Measurements from ENCODE around the gene TMEM270. TPM values are rescaled to one million over a fixed set of nuclear protein-coding genes. Genes with fewer than 3 reads are reported as not detected.

Gene TMEM270
- total and polyA plus RNA-seq, 2 donors (not counting 1 experiment from before 2014, with no cell fraction given) = not detected

GRCh38 chr7:73869011-73869798 lies 8.2 kb downstream of the TMEM270 start:
- ChIA-PET POLR2A (no interaction called here), CTCF (interaction anchor here (0.6 to 2.0 kb wide), 2 partner anchors 14 to 336 kb away, joined by 3 to 7 read pairs; no protein-coding TSS in a partner anchor)
- intact Hi-C loops (cut with micrococcal nuclease) = no loop called here
- Histone ChIP-seq H3K27ac (ENCODE audit: low read length in 2 of 2) (no peak overlapping the region), H4K20me1 (ENCODE audit: control insufficient read depth, insufficient read depth, low read length, poor library complexity, severe bottlenecking) (no peaks in the 10 kb centered on the region), H3K27me3 (replicated peaks in 1 of 4; ENCODE audit: control extremely low read depth in 1 of 4, control insufficient read depth in 3 of 4, insufficient read depth in 4 of 4, low read length in 3 of 4) (no peaks in the 10 kb centered on the region), H3K9ac (ENCODE audit: low read length) (no peak overlapping the region), H2AFZ (ENCODE audit: insufficient read depth, low read depth, low read length, poor library complexity, severe bottlenecking) (no peak overlapping the region), H3K9me3 (ENCODE audit: control extremely low read depth in 1 of 3, control insufficient read depth in 2 of 3, insufficient read depth in 1 of 3, low read length in 2 of 3) (no peaks in the 10 kb centered on the region), H3K4me3 (ENCODE audit: control extremely low read depth in 1 of 5, extremely low read depth in 1 of 5, insufficient read depth in 1 of 5, low read depth in 2 of 5, low read length in 4 of 5) (no peak overlapping the region), H3K79me2 (ENCODE audit: control insufficient read depth, insufficient read depth, low read length) (no peaks in the 10 kb centered on the region), H3K4me2 (replicated peaks; ENCODE audit: low read depth, low read length, poor library complexity, severe bottlenecking) (no peak overlapping the region), H3K4me1 (ENCODE audit: control insufficient read depth in 2 of 2, insufficient read depth in 2 of 2, low read length in 2 of 2) (no peaks in the 10 kb centered on the region), H3K36me3 (replicated peaks in 1 of 2; ENCODE audit: control extremely low read depth in 1 of 2, control insufficient read depth in 1 of 2, extremely low read depth in 1 of 2, insufficient read depth in 2 of 2, low read length in 1 of 2) (no peaks in the 10 kb centered on the region)
- ATAC-seq (ENCODE audit: low read depth) (no peak), DNase-seq (no peak)
- H3K27ac Mint-ChIP-seq = no peak overlapping the region
- H3K27me3 Mint-ChIP-seq = no peaks in the 10 kb centered on the region
- 90% methylated on average over 12 of the region's 24 CpGs for WGBS (ENCODE audit: insufficient coverage)
- no peak for TF ChIP-seq EZH2 (IDR thresholded peaks at IDR 0.05; ENCODE audit: borderline replicate concordance, insufficient read depth, low read depth, low read length, poor library complexity, severe bottlenecking)
- H3K4me1 Mint-ChIP-seq = no peaks in the 10 kb centered on the region
- H3K9me3 Mint-ChIP-seq (ENCODE audit: insufficient read depth) = no peaks in the 10 kb centered on the region
- no peak overlapping the region for H3K4me3 Mint-ChIP-seq

GRCh38 chr7:73870041-73870492 lies 9.1 kb downstream of the TMEM270 start:
- Histone ChIP-seq H3K9ac (ENCODE audit: low read length) (no peak overlapping the region), H3K79me2 (ENCODE audit: control insufficient read depth, insufficient read depth, low read length) (no peaks in the 10 kb centered on the region), H3K4me1 (ENCODE audit: control insufficient read depth in 2 of 2, insufficient read depth in 2 of 2, low read length in 2 of 2) (no peaks in the 10 kb centered on the region), H3K27me3 (replicated peaks in 1 of 4; ENCODE audit: control extremely low read depth in 1 of 4, control insufficient read depth in 3 of 4, insufficient read depth in 4 of 4, low read length in 3 of 4) (no peaks in the 10 kb centered on the region), H3K9me3 (ENCODE audit: control extremely low read depth in 1 of 3, control insufficient read depth in 2 of 3, insufficient read depth in 1 of 3, low read length in 2 of 3) (no peaks in the 10 kb centered on the region), H3K27ac (ENCODE audit: low read length in 2 of 2) (no peak overlapping the region), H4K20me1 (ENCODE audit: control insufficient read depth, insufficient read depth, low read length, poor library complexity, severe bottlenecking) (no peaks in the 10 kb centered on the region), H3K4me2 (replicated peaks; ENCODE audit: low read depth, low read length, poor library complexity, severe bottlenecking) (no peak overlapping the region), H2AFZ (ENCODE audit: insufficient read depth, low read depth, low read length, poor library complexity, severe bottlenecking) (no peak overlapping the region), H3K4me3 (ENCODE audit: control extremely low read depth in 1 of 5, extremely low read depth in 1 of 5, insufficient read depth in 1 of 5, low read depth in 2 of 5, low read length in 4 of 5) (no peak overlapping the region), H3K36me3 (replicated peaks in 1 of 2; ENCODE audit: control extremely low read depth in 1 of 2, control insufficient read depth in 1 of 2, extremely low read depth in 1 of 2, insufficient read depth in 2 of 2, low read length in 1 of 2) (no peaks in the 10 kb centered on the region)
- ChIA-PET CTCF (interaction anchor here (1.2 kb wide), 1 partner anchor 15 kb away, joined by 5 read pairs; no protein-coding TSS in a partner anchor), POLR2A (no interaction called here)
- Mint-ChIP-seq H3K9me3 (ENCODE audit: insufficient read depth) (no peaks in the 10 kb centered on the region), H3K27ac (no peak overlapping the region), H3K4me3 (no peak overlapping the region), H3K27me3 (no peaks in the 10 kb centered on the region), H3K4me1 (no peaks in the 10 kb centered on the region)
- ATAC-seq (ENCODE audit: low read depth) (no peak), DNase-seq (no peak)
- WGBS (ENCODE audit: insufficient coverage) = 84% methylated on average over 13 of the region's 15 CpGs
- intact Hi-C loops (cut with micrococcal nuclease) = no loop called here
- TF ChIP-seq CTCF (IDR thresholded peaks at IDR 0.05) (no peak), EZH2 (IDR thresholded peaks at IDR 0.05; ENCODE audit: borderline replicate concordance, insufficient read depth, low read depth, low read length, poor library complexity, severe bottlenecking) (no peak)

Measured in B cell (primary cell).